Measurements from ENCODE around the gene MPEG1. TPM values are rescaled to one million over a fixed set of nuclear protein-coding genes. Genes with fewer than 3 reads are reported as not detected.

Gene MPEG1
- total and polyA plus RNA-seq, 10 donors, result 46.0 to 410 (median 246) TPM

DNA sequence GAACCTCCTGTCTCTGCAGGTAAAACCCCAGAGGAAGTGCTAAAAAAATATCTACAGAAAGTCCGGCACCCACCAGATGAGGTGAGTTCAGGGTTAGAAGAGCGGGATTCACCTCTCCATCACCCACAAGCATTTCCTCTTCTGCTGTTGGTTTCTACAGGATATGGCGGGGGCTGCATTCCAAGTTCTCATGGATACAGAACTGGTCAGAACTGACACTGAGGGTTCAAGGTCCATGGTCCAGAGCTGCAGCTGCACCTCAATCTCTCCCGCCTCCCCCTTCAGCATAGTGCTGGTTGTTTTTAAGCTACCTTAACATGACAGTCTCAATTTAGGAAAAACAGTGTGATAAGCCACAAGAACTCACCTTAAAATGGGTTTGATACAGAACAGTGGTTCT, 21.6 kb downstream of the MPEG1 start:
- Histone ChIP-seq H3K4me3 (no peak overlapping the region), H3K9me3 (no peaks in the 10 kb centered on the region), H3K27ac (peak overlapping the region in 1 of 8 donors; percentile 16), H3K27me3 (replicated peaks in 1 of 7) (no peaks in the 10 kb centered on the region), H3K36me3 (peaks cover 0 to 79% (median 16%) of the 10 kb centered on the region in 6 donors), H3K4me1 (peaks cover 12 to 56% (median 33%) of the 10 kb centered on the region in 6 donors)
- intact Hi-C loops (cut with DNase I; ENCODE audit: low total_unique reads), result no loop called here
- TF ChIP-seq CTCF (IDR thresholded peaks at IDR 0.05 in 8 of 11, conservative IDR thresholded peaks at IDR 0.05 in 3 of 11), result no peak
- TF ChIP-seq POLR2AphosphoS5 (IDR thresholded peaks at IDR 0.05), result peak in 1 of 3 donors; percentile 6
- TF ChIP-seq POLR2A (IDR thresholded peaks at IDR 0.05), result no peak
- no peak for DNase-seq
- 58 to 73% (median 61%) methylated on average over 4 of the region's 4 CpGs for WGBS, 5 donors

DNA sequence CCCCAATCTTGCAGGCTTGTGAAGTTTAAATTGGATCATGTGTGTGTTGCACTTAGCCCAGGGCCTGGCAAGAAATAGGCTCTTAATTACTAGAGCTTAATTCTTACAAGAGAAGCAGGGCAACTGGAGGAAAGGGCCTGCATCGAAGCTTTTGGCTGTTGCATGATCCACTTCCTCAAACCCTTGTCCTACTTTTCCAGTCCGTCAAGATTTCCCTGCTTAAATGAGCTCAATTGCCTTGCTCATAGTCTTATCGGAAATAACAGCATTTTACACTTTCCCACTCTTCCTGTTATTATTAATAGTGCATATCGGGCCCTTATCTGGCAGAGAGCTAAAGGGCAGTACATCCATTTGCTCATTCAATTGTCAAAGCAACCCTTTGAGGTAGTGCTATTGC, 22.7 kb downstream of the MPEG1 start:
- Histone ChIP-seq H3K9me3 (no peaks in the 10 kb centered on the region), H3K27me3 (replicated peaks in 1 of 7) (no peaks in the 10 kb centered on the region), H3K36me3 (peaks cover 0 to 68% (median 16%) of the 10 kb centered on the region in 6 donors), H3K27ac (peak overlapping the region in 3 of 8 donors; percentile 11 to 20 (median 16)), H3K4me1 (peaks cover 10 to 61% (median 37%) of the 10 kb centered on the region in 6 donors), H3K4me3 (no peak overlapping the region)
- 30 to 62% (median 34%) methylated on average over 4 of the region's 4 CpGs for WGBS, 5 donors
- intact Hi-C loops (cut with DNase I; ENCODE audit: low total_unique reads), result no loop called here
- TF ChIP-seq POLR2A (IDR thresholded peaks at IDR 0.05) (no peak), CTCF (IDR thresholded peaks at IDR 0.05 in 8 of 11, conservative IDR thresholded peaks at IDR 0.05 in 3 of 11) (no peak), POLR2AphosphoS5 (IDR thresholded peaks at IDR 0.05) (no peak)
- no peak for DNase-seq

GRCh38 chr11:59188954-59189353, 23.8 kb downstream of the MPEG1 start:
- no peak overlapping the region for H3K4me3 ChIP-seq
- 82 to 96% (median 90%) methylated on average over 4 of the region's 4 CpGs for WGBS, 5 donors
- H3K36me3 ChIP-seq, result peaks cover 0 to 66% (median 16%) of the 10 kb centered on the region in 6 donors
- no peak for TF ChIP-seq POLR2AphosphoS5 (IDR thresholded peaks at IDR 0.05)
- TF ChIP-seq POLR2A (IDR thresholded peaks at IDR 0.05), result no peak
- H3K27me3 ChIP-seq (replicated peaks in 1 of 7), result no peaks in the 10 kb centered on the region
- no peaks in the 10 kb centered on the region for H3K9me3 ChIP-seq
- H3K27ac ChIP-seq, result peak overlapping the region in 1 of 8 donors; percentile 16
- intact Hi-C loops (cut with DNase I; ENCODE audit: low total_unique reads), result no loop called here
- no peak for DNase-seq
- H3K4me1 ChIP-seq, result peaks cover 10 to 69% (median 43%) of the 10 kb centered on the region in 6 donors

GRCh38 chr11:59187587-59187986, 25.1 kb downstream of the MPEG1 start:
- no peak for DNase-seq
- peak overlapping the region in 5 of 8 donors; percentile 4 to 56 (median 33) for H3K27ac ChIP-seq
- 75 to 86% (median 80%) methylated on average over 6 of the region's 6 CpGs for WGBS, 5 donors

DNA sequence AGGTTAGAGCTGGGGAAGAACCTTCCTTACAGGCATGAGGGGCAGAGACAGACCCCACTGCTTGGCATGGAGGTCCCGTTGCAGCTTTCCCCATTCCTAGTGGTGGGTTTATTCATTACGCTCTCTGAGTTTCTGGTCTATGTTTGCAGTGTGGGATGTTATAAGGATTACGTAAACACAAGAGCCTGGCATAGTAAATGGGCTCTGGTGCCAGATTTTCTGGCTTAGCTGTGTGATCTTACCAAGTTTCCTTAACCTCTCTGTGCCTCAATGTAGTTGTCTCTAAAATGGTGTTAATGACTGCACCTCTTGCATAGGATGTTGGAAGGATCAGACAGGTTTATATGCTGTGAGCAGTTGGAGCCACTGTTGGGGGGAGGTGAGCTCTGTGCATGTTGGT, 25.7 kb downstream of the MPEG1 start:
- H3K27me3 ChIP-seq (replicated peaks in 1 of 7), result no peaks in the 10 kb centered on the region
- H3K27ac ChIP-seq, result peak overlapping the region in 6 of 8 donors; percentile 1 to 56 (median 34)
- intact Hi-C loops (cut with DNase I; ENCODE audit: low total_unique reads), result no loop called here
- H3K4me1 ChIP-seq, result peaks cover 10 to 73% (median 43%) of the 10 kb centered on the region in 6 donors
- peaks cover 0 to 66% (median 17%) of the 10 kb centered on the region in 6 donors for H3K36me3 ChIP-seq
- no peaks in the 10 kb centered on the region for H3K9me3 ChIP-seq
- TF ChIP-seq CTCF (IDR thresholded peaks at IDR 0.05 in 8 of 11, conservative IDR thresholded peaks at IDR 0.05 in 3 of 11) (no peak), POLR2A (IDR thresholded peaks at IDR 0.05) (no peak), POLR2AphosphoS5 (IDR thresholded peaks at IDR 0.05) (no peak)
- 86 to 96% (median 90%) methylated on average over 3 of the region's 3 CpGs for WGBS, 5 donors
- no peak overlapping the region for H3K4me3 ChIP-seq
- no peak for DNase-seq

More at GRCh38 chr11:59187587-59187986, 25.1 kb downstream of the MPEG1 start:
- H3K4me3 ChIP-seq, result no peak overlapping the region
- no peaks in the 10 kb centered on the region for H3K27me3 ChIP-seq (replicated peaks in 1 of 7)
- peaks cover 0 to 66% (median 16%) of the 10 kb centered on the region in 6 donors for H3K36me3 ChIP-seq
- H3K4me1 ChIP-seq, result peaks cover 10 to 73% (median 43%) of the 10 kb centered on the region in 6 donors
- intact Hi-C loops (cut with DNase I; ENCODE audit: low total_unique reads), result no loop called here
- TF ChIP-seq POLR2A (IDR thresholded peaks at IDR 0.05) (no peak), POLR2AphosphoS5 (IDR thresholded peaks at IDR 0.05) (peak; percentile 59 to 78 (median 76))
- H3K9me3 ChIP-seq, result no peaks in the 10 kb centered on the region
